DOHH2 (cell line): ENCODE results near the gene EGLN2.
"Not testable (repeated sequence)": the region's sequence is repeated elsewhere in the genome, so short reads cannot be mapped to it uniquely, and the experiment has no call there.

Source experiments
- H3F3A ChIP-seq: fragments of 200-600 bp; sonication (generic), shearing (Covaris generic); 2 replicates; pipeline ENCODE4 v1.6.0; 2016; ENCODE audit warnings: antibody characterized with exemption, mild to moderate bottlenecking; ENCODE audit not compliant: control insufficient read depth, insufficient read depth
- H3K27ac ChIP-seq: fragments of 200-600 bp; sonication (generic); 2 replicates; pipeline ENCODE4 v1.5.1; 2014; ENCODE audit warnings: low read depth, mild to moderate bottlenecking, low read length, moderate library complexity
- H3K27me3 ChIP-seq: fragments of 200-600 bp; sonication (generic); 2 replicates; pipeline ENCODE4 v1.6.1; 2014; ENCODE audit warnings: mild to moderate bottlenecking, low read length, mixed read lengths; ENCODE audit not compliant: control insufficient read depth
- H3K36me3 ChIP-seq: fragments of 200-600 bp; sonication (generic); 2 replicates; pipeline ENCODE4 v1.6.1; 2014; ENCODE audit warnings: mild to moderate bottlenecking, low read length, moderate library complexity, mixed read lengths; ENCODE audit not compliant: control insufficient read depth
- H3K4me1 ChIP-seq: fragments of 200-600 bp; sonication (generic); 2 replicates; pipeline ENCODE4 v1.6.1; 2014; ENCODE audit warnings: mild to moderate bottlenecking, low read length, mixed read lengths; ENCODE audit not compliant: control insufficient read depth
- H3K4me2 ChIP-seq: fragments of 200-600 bp; sonication (generic); 2 replicates; pipeline ENCODE4 v1.6.0; 2014; ENCODE audit warnings: mild to moderate bottlenecking, low read length, moderate library complexity
- H3K4me3 ChIP-seq: fragments of 200-600 bp; sonication (generic); 2 replicates; pipeline ENCODE4 v1.5.1; 2014; ENCODE audit warnings: mild to moderate bottlenecking, low read length, mixed read lengths
- H3K79me2 ChIP-seq: fragments of 200-600 bp; sonication (generic); 2 replicates; pipeline ENCODE4 v1.6.1; 2014; ENCODE audit warnings: mild to moderate bottlenecking, low read length, mixed read lengths; ENCODE audit not compliant: control insufficient read depth
- H3K9me2 ChIP-seq: fragments of 200-600 bp; sonication (generic); replicated peaks from 2 replicates; pipeline ENCODE4 v1.6.1; 2014; ENCODE audit warnings: mild to moderate bottlenecking, low read length, mixed read lengths; ENCODE audit not compliant: control insufficient read depth
- H3K9me3 ChIP-seq: fragments of 200-600 bp; sonication (generic); 2 replicates; pipeline ENCODE4 v1.6.1; 2014; ENCODE audit warnings: antibody characterized with exemption, low read length, mixed read lengths; ENCODE audit not compliant: control insufficient read depth, insufficient read depth
- H4K20me1 ChIP-seq: fragments of 200-600 bp; sonication (generic); 2 replicates; pipeline ENCODE4 v1.6.0; 2014; ENCODE audit warnings: low read depth, mild to moderate bottlenecking, antibody characterized with exemption, low read length, moderate library complexity; ENCODE audit not compliant: control insufficient read depth, insufficient read depth
- EZH2phosphoT487 ChIP-seq: fragments of 200-600 bp; sonication (generic); IDR thresholded peaks from 2 replicates; pipeline ENCODE4 v1.6.1; 2017; ENCODE audit warnings: borderline replicate concordance, mild to moderate bottlenecking, antibody characterized with exemption, low read length, moderate library complexity, mixed read lengths
- TF ChIP-seq, protein P1 (sequence below): fragments of 200-600 bp; sonication (generic); IDR thresholded peaks from one replicate; pipeline ENCODE4 v1.5.1; 2014; ENCODE audit warnings: antibody characterized with exemption, mild to moderate bottlenecking, low read depth, low read length; ENCODE audit not compliant: poor library complexity, severe bottlenecking

Gene EGLN2

DNA sequence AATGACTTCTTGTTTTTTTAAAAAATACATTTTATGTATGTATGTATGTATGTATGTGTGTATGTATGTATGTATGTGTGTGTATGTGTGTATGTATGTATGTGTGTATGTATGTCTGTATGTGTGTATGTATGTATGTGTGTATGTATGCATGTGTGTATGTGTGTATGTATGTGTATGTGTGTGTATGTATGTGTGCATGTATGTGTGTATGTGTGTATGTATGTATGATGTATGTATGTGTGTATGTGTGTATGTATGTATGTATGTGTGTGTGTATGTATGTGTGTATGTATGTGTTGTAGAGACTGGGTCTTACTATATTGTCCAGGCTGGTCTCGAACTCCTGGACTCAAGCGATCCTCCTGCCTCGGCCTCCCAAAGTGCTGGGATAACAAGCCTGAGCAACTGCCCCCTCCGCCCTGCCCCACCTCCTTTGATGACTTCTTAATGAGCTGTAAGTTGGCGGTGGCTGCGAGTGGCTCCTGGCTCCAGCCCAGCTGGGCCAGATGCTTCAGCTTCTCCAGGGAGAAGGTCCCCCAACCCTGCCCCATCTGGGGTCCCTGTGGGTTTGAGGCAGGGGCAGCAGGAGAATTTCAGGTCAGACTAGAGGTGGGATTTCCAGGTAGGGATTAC, 26.6 kb downstream of the EGLN2 start:
- not testable (repeated sequence) for H3F3A ChIP-seq, H3K4me3 ChIP-seq, H3K4me2 ChIP-seq, H3K27ac ChIP-seq, H3K9me3 ChIP-seq, H3K4me1 ChIP-seq, H3K79me2 ChIP-seq, H3K9me2 ChIP-seq, H3K27me3 ChIP-seq, H4K20me1 ChIP-seq, H3K36me3 ChIP-seq

DNA sequence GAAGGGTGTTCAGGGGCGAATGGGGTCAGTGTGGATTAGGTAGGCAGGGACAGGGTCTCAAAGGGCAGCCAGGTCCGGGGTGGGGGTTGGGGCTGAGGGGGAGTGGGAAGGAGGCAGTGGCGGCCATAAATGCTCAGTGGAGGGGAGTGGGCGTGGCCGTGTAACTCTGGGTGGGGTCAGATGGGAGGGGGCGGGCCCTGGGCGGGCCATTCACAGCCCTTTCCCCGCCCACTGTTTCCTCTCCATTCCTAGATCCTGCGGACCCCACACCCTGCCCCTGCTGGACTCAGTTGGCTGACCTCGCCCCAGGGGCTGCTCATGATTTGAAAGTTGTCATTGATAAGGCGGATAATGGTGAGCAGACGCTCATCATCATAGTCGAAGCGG, 27.3 kb downstream of the EGLN2 start:
- H3F3A ChIP-seq, H3K27ac ChIP-seq, H3K4me3 ChIP-seq, H3K27me3 ChIP-seq, H3K36me3 ChIP-seq, H3K4me1 ChIP-seq, H3K79me2 ChIP-seq, H3K9me2 ChIP-seq, H3K4me2 ChIP-seq, H3K9me3 ChIP-seq, H4K20me1 ChIP-seq: not testable (repeated sequence)

DNA sequence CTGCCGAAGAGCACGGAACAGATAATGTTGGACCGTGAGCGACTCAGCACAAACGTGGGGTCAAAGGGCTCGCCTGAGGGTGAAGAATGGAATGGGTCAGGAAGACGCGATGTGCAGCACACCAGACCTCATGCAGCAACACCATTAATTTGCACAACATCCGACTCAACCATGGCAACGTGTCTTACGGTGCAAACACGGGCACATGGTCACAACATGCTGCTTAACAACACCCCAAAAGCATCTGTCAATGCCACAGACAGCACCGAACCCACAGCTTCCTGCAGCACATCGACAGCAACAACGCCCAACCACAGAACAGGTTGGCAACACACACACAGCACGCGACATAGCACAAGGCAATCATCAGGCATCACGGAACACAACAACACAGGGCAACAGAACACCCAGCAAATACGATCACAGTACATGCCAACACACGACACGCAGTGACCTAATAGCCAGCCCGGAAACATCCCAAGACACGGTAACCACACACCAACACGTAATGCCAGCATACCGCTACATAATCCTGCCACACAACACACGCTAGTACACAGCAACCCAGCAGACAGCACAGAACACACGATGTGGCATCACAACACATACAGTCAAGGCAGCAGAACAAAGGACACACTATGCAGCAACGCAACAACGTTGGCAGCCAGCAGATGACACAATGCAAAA, 27.9 kb downstream of the EGLN2 start:
- H3K9me3 ChIP-seq, H3K9me2 ChIP-seq, H3K4me2 ChIP-seq: not testable (repeated sequence)

DNA sequence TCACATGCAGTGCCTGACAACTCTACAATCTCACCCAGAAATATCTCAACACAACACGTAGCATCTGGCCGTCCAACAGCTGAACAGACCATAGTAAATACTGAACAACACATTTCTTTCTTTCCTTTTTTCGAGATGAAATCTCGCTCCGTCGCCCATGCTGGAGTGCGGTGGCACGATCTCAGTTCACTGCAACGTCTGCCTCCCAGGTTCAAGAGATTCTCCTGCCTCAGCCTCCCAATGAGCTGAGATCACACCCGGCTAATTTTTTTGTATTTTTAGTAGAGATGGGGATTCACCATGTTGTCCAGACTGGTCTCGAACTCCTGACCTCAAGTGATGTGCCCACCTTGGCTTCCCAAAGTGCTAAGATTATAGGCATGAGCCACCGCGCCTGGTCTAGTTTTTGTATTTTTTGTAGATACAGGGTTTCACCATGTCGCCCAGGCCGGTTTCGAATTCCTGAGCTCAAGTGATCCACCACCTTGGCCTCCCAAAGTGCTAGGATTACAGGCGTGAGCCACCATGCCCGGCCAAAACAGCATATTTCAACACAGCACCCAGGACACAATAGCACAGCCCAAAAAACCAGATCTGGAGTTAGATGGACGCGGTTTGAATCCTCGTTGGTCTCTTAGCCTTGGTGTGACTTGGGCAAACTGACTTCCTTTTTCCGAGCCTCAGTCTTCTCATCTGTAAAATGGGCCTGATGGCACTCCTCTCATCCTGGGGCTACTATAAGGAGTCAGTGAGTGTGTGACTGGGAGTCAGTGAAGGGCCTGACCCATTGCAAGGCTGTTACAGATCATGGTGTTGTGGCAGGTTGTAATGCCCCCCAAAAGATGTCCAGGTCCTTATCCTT, 28.6 kb downstream of the EGLN2 start:
- Histone ChIP-seq H3F3A (no peaks in the 10 kb centered on the region), H3K79me2 (no peaks in the 10 kb centered on the region), H3K27me3 (no peaks in the 10 kb centered on the region), H3K4me3 (no peak overlapping the region), H3K27ac (no peak overlapping the region), H3K9me3 (no peaks in the 10 kb centered on the region), H3K9me2 (no peaks in the 10 kb centered on the region), H3K36me3 (no peaks in the 10 kb centered on the region), H3K4me1 (peaks cover 5% of the 10 kb centered on the region), H3K4me2 (no peak overlapping the region), H4K20me1 (no peaks in the 10 kb centered on the region)
- no peak for TF ChIP-seq EZH2phosphoT487
- TF ChIP-seq, protein P1, sequence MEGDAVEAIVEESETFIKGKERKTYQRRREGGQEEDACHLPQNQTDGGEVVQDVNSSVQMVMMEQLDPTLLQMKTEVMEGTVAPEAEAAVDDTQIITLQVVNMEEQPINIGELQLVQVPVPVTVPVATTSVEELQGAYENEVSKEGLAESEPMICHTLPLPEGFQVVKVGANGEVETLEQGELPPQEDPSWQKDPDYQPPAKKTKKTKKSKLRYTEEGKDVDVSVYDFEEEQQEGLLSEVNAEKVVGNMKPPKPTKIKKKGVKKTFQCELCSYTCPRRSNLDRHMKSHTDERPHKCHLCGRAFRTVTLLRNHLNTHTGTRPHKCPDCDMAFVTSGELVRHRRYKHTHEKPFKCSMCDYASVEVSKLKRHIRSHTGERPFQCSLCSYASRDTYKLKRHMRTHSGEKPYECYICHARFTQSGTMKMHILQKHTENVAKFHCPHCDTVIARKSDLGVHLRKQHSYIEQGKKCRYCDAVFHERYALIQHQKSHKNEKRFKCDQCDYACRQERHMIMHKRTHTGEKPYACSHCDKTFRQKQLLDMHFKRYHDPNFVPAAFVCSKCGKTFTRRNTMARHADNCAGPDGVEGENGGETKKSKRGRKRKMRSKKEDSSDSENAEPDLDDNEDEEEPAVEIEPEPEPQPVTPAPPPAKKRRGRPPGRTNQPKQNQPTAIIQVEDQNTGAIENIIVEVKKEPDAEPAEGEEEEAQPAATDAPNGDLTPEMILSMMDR, result no peak

More for the DNA sequence above, 27.9 kb downstream of the EGLN2 start:
- not testable (repeated sequence) for H3K27ac ChIP-seq, H4K20me1 ChIP-seq, H3K27me3 ChIP-seq, H3K36me3 ChIP-seq, H3K4me1 ChIP-seq, H3F3A ChIP-seq, H3K4me3 ChIP-seq, H3K79me2 ChIP-seq
